Astrocyte (in vitro differentiated cells and primary cell): ENCODE measurements around the gene IPO4.

Source experiments
- EZH2 ChIP-seq: IDR thresholded peaks from 2 replicates; pipeline ENCODE4 v1.6.1; 2012; ENCODE audit warnings: mild to moderate bottlenecking, low read length, inconsistent platforms; ENCODE audit not compliant: insufficient read depth
- TF ChIP-seq, protein P1 (sequence below): IDR thresholded peaks from 2 replicates; pipeline ENCODE4 v1.5.1; 2011; ENCODE audit warnings: low read depth, mild to moderate bottlenecking, inconsistent platforms, low read length, moderate library complexity; ENCODE audit not compliant: insufficient read depth

DNA sequence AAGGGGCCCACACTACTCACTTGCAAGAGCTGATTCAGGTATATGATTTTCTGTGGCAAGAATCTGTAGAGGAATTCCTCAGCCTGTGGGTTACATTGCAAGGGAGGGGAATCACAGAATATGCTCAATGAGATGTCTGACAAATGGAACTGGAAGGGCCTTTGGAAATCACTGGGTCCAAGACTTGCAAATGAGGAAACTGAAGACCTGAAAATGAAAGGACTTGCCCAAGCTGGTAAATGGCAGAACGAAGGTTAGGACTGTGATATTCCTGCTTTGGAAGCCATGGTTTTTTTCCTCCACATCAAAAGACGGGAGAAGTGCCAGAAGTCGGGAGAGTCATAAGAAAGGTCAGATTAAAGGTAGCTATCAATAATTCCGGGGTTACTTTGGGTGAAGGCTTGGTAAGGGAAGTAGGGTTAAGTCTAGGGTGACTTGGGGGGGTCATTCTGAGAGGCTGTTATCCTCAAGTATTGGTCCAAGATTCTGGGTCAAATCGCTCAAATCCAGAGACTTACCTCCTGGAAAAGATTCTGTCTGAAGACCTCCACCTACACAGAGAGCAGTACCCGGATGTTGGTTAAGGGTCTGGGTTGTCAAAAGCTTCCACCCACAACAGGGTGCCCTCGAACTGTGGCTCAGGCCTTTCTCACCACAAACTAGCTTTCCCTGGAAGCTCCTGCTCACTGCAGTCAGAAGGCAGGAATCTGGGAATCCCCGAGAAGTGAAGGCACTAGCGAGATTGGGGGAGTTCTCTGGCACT is 42.7 kb downstream of the IPO4 start:
- TF ChIP-seq, protein P1, sequence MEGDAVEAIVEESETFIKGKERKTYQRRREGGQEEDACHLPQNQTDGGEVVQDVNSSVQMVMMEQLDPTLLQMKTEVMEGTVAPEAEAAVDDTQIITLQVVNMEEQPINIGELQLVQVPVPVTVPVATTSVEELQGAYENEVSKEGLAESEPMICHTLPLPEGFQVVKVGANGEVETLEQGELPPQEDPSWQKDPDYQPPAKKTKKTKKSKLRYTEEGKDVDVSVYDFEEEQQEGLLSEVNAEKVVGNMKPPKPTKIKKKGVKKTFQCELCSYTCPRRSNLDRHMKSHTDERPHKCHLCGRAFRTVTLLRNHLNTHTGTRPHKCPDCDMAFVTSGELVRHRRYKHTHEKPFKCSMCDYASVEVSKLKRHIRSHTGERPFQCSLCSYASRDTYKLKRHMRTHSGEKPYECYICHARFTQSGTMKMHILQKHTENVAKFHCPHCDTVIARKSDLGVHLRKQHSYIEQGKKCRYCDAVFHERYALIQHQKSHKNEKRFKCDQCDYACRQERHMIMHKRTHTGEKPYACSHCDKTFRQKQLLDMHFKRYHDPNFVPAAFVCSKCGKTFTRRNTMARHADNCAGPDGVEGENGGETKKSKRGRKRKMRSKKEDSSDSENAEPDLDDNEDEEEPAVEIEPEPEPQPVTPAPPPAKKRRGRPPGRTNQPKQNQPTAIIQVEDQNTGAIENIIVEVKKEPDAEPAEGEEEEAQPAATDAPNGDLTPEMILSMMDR, result no peak
- no peak for TF ChIP-seq EZH2
